DOHH2 (cell line): Measurements from ENCODE around the gene LRRTM4.

Experiments
- CTCF ChIP-seq: fragments of 200-600 bp; sonication (generic); IDR thresholded peaks from one replicate; pipeline ENCODE4 v1.5.1; 2014; ENCODE audit warnings: antibody characterized with exemption, mild to moderate bottlenecking, low read depth, low read length; ENCODE audit not compliant: poor library complexity, severe bottlenecking
- EZH2phosphoT487 ChIP-seq: fragments of 200-600 bp; sonication (generic); IDR thresholded peaks from 2 replicates; pipeline ENCODE4 v1.6.1; 2017; ENCODE audit warnings: borderline replicate concordance, mild to moderate bottlenecking, antibody characterized with exemption, low read length, moderate library complexity, mixed read lengths

- TF ChIP-seq CTCF = no peak
- TF ChIP-seq EZH2phosphoT487 = no peak
These were observed 516.7 kb downstream of the LRRTM4 start for GRCh38 chr2:77005522-77005921.
